A549 (cell line): ENCODE results near the gene HDGF.

Source experiments
- CTCF ChIP-seq: fragments of >200 bp; sonication (Bioruptor Twin); formaldehyde crosslinking; IDR thresholded peaks from 3 replicates; pipeline ENCODE4 v1.5.1; 2016
- HDAC2 ChIP-seq: fragments of 200-600 bp; sonication (generic); IDR thresholded peaks from 2 replicates; pipeline ENCODE4 v1.6.1; 2016
- JUNB ChIP-seq: fragments of >200 bp; sonication (Bioruptor Twin); formaldehyde crosslinking; IDR thresholded peaks from 2 replicates; pipeline ENCODE4 v1.6.1; 2016
- KDM1A ChIP-seq: fragments of 200-600 bp; sonication (generic); IDR thresholded peaks from 2 replicates; pipeline ENCODE4 v1.6.1; 2016; ENCODE audit warnings: low read depth, mild to moderate bottlenecking
- MAFK ChIP-seq: fragments of 450-650 bp; IDR thresholded peaks from 2 replicates; pipeline ENCODE4 v1.6.1; 2014; ENCODE audit not compliant: partially characterized antibody
- MAX ChIP-seq: IDR thresholded peaks from 2 replicates; pipeline ENCODE4 v1.6.1; 2012
- MYC ChIP-seq: IDR thresholded peaks from 2 replicates; pipeline ENCODE4 v1.6.1; 2012; ENCODE audit warnings: mild to moderate bottlenecking, inconsistent platforms, low read length, improper control_type of control experiment, borderline replicate concordance
- POLR2A ChIP-seq: IDR thresholded peaks from 2 replicates; pipeline ENCODE4 v1.6.1; 2012; ENCODE audit warnings: mild to moderate bottlenecking, low read length
- RAD21 ChIP-seq, 2 experiments: fragments of >200 bp in 1 of 2; sonication (Bioruptor Twin) in 1 of 2; formaldehyde crosslinking in 1 of 2; IDR thresholded peaks in 1 of 2; conservative IDR thresholded peaks in 1 of 2; 2 replicates in 1 of 2; 3 replicates in 1 of 2; pipeline ENCODE4 v1.6.1; 2012 to 2018; ENCODE audit warnings: inconsistent platforms in 1 of 2
- REST ChIP-seq: fragments of 200-600 bp; sonication (generic); IDR thresholded peaks from 2 replicates; pipeline ENCODE4 v1.6.1; 2016; ENCODE audit warnings: antibody characterized with exemption, mild to moderate bottlenecking, moderate library complexity
- RFX5 ChIP-seq: fragments of 450-650 bp; IDR thresholded peaks from 2 replicates; pipeline ENCODE4 v1.7.1; 2014; ENCODE audit warnings: antibody characterized with exemption, mild to moderate bottlenecking, moderate library complexity
- SMC3 ChIP-seq: fragments of >200 bp; sonication (Bioruptor Twin); formaldehyde crosslinking; IDR thresholded peaks from 3 replicates; pipeline ENCODE4 v1.6.1; 2018; ENCODE audit warnings: inconsistent platforms

- TF ChIP-seq MAFK (no peak), CTCF (no peak), RAD21 (conservative IDR thresholded peaks at IDR 0.05 in 1 of 2, IDR thresholded peaks at IDR 0.05 in 1 of 2) (no peak), SMC3 (no peak), RFX5 (no peak), MYC (no peak), POLR2A (no peak), MAX (no peak), REST (no peak), HDAC2 (no peak), JUNB (no peak), KDM1A (no peak)
Observed at GRCh38 chr1:156709757-156710489, 41.6 kb downstream of the HDGF start.
